CD4-positive, alpha-beta T cell treated with Interleukin-4 for 4 hours (primary cell): Measurements from ENCODE around the gene MAPK4.
"Not testable (repeated sequence)": the region's sequence is repeated elsewhere in the genome, so short reads cannot be mapped to it uniquely, and the experiment has no call there.

Source experiments
- DNase-seq: peaks from one replicate; pipeline ENCODE4 v3.0.0-alpha.2; 2020

Gene MAPK4

DNA sequence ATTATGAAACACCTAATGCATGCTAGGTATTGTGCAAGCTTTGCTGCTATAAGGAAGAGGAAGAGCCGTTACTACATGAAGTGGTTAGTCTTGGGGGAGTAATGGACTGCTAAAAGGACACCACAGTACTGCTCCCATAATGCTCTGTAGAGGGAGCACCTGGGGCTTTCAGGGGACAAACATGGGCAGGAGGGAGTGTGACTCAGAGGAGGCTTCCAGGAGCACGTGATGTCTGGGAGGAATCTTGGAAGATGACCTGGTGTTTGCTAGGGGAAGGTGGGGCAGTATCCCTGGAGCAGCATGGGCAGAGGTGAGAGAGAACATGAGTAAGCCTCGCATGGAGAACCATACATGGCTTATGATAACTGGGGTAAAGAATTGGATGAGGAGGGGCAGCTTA, 18.8 kb downstream of the MAPK4 start:
- no peak for DNase-seq

DNA sequence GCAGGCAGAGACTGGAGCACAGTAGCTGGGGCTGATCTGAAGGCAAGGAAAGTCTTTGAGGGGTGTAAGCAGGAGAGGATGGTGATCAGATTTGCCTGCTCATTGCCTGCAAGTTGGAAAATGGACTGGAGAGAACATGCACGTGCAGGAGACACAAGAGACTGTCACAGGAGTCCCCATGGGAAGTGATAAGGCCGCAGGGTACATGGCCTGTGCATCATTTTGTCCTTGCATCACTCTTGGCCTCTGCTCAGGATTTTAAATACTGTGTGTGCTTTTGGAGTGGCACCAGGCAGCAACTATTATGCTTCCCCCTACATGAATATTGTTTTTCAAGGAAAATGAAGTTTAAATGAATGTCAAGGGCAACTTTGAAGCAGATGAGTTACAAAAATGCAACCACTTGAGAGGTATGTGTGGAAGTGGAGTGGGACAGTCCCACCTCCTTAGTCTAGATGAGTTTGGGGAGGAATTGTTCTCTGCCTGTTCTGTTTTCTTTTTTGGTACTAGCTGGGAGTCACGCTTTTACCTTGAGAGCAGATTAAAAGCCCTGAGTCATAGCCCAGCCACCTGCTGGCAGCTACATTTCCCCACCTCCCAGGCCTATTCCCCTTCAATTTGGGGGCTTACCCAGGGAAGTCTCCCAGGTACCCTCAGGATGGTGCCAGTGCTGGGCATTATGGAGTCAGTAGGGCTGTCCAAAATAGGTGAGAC, 19.3 kb downstream of the MAPK4 start:
- DNase-seq, result no peak

DNA sequence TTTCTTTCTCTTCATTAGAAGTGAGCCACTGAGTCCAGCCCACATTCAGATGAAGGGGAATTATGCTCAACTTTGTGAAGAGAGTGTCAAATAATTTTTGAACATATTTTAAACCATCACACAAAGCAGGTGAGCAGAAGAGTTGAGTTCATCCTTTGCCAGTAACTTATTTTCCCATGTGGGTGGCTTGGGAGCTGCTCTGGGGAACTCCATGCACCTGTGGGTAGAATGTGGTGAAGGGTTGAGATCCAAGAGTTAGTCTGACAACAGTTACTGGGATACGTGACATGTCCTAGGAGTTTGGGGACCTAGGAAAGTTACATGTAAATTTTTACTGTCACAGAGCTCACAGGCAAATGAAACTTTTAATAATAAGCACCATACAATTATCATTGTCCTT, 21.6 kb downstream of the MAPK4 start:
- DNase-seq, result no peak

DNA sequence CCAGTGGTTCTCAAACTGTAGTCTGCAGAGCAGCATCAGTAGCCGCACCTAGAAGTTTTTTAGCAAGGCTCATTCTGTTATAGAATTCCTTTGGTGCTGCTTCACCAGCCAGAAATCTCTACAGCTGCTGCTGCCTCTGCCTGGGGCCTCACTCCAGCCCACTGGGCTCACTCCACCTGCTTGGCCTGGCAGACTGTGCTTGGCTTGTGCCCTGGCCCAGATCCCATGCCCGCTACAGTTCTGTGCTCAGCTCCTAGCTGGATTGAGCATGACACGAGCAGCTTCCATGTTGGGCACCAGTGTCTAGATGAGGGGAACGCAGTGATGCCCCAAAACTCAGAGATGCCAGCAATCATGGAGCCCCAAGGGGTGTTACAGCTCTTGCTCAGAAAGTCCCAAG, 22.6 kb downstream of the MAPK4 start:
- DNase-seq, result no peak

DNA sequence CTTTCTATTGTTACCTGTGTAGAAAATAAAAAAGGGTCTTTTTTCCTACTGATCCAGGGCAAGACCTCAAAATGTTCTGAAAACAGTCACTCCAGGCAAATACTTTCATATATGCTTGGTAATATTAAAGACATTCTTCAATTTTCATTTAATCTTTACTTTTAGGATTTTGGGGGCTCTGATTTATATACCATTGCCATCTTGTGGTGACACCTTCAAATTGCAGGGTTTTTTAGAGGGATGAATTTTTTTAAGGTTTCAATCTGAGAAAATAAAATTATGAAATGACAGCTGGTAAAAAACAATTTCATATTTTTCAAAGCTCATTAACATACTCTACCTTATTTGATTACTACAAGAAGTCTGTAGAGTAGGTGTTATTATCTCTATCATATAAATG, 26.8 kb downstream of the MAPK4 start:
- DNase-seq, result no peak

DNA sequence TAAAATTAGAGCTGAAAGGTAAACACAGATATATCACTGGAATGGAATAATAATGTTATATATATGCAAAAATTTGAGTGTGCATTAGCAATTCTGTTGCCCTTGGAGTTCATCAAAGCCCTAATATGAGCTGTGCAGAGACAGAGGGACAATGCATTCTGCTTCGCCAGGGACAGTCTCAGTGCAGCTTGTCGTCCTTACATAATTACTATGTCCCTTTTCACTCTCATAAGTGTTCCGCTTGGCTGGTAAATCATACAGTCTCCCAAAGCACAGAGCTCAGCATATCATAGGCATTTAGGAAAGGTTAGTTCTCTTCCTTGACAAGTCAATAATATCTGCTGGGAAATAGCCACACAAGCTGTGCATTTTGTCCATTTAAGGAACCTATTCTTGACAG, 30.7 kb downstream of the MAPK4 start:
- DNase-seq, result no peak

DNA sequence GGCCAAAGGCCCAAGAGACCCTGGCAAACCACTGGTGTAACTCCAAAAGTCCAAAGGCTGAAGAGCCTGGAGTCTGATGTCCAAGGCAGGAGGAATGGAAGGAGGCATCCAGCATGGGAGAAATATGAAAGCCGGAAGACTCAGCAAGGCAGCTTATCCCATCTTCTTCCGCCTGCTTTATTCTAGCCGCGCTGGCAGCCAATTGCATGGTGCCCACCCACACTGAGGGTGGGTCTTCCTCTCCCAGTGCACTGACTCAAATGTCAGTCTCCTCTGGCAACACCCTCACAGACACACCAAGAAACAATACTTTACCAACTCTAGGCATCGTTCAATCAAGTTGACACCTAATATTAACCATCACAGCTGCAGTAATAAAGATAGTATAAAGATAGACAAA, 34.1 kb downstream of the MAPK4 start:
- DNase-seq, result no peak

DNA sequence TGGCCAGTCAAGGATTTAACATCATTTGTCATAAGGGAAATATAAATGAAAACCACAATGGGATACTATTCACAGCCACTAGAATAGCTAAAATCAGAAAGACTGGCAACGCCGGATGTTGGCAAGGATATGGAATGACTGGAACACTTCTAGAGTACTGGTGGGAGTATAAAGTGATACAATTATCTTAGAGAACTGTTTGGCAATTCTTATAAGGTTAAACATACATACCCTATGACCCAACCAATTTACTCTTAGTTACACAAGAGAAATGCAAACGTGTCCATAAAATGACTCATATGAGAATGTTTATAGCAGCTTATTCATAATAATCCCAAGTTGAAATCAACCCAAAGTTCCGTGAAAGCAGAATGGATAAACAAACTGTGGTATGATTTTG, 35.1 kb downstream of the MAPK4 start:
- DNase-seq, result no peak

DNA sequence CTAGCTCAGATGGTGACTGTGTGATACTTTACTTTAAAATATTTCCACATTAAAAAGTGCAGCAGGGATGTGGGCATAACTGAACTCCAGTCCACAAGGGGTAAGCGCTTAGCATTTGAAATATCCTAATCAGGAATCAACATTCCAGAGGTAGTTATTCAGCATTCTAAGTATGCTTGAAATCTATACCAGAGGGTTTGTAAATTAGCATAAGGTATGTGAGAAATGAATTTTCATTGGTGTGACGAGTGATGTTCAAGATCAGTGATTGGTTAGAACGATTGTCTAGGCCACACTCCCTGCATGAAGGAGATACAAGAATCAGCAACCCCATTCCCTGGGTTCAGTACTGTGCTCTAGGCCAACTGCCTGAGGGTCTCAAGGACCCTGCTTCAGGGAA, 42.6 kb downstream of the MAPK4 start:
- DNase-seq, result no peak

DNA sequence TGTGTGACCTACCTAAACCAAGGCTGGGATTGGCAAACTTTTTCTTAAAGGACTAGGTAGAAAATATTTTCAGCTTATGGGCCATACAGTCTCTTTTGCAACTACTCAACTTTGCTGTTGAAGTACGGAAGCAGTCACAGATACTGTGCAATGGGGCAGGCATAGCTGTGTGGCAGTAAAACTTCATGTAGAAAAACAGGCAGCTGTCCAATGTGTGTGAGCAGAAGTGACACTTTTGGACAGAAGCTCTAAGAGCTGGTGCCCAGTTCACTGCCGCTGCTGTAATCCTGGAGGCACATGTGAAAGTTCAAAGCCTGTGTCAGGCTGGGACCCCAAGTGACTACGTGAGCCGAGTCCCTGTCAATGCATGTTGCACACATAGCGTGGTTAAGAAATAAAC, 46.7 kb downstream of the MAPK4 start:
- DNase-seq, result no peak

DNA sequence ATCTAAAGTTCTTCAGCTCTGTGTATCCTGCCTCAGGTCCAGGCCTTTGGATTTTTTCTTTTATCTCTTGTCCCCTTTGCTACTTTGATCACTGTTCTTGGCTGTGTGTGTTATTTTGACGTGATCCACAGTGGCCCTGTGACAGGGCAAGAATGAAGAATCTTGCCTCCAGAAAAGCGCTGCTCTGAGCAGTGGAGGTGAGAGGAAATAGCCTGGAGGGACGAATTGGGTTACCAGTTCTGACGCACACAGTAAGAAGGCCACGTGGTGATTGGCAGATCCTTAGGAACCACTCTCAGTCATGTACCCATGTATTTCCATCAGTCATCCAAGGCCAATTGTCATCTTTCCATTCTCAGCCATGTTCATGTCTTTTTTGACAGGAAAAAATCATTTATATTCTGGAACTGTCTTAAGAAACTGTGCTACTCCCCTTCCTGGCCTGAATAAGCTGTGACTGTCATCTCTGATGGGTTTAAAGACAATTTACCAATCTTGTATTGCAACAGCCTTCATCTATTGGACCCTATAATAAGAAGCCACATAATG, 47.6 kb downstream of the MAPK4 start:
- DNase-seq, result no peak

DNA sequence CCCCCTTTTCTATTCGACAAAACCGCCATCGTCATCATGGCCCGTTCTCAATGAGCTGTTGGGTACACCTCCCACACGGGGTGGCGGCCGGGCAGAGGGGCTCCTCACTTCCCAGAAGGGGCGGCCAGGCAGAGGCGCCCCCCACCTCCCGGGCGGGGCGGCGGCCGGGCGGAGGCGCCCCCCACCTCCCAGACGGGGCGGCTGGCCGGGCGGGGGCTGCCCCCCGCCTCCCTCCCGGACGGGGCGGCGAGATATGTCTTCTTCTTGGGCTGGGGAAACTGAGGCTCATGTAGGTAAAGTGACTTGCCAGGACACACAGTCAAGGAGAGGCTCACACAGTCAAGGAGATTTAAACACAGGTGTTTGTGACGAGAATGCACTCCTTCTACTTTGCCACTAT, 49.3 kb downstream of the MAPK4 start:
- DNase-seq, result not testable (repeated sequence)

DNA sequence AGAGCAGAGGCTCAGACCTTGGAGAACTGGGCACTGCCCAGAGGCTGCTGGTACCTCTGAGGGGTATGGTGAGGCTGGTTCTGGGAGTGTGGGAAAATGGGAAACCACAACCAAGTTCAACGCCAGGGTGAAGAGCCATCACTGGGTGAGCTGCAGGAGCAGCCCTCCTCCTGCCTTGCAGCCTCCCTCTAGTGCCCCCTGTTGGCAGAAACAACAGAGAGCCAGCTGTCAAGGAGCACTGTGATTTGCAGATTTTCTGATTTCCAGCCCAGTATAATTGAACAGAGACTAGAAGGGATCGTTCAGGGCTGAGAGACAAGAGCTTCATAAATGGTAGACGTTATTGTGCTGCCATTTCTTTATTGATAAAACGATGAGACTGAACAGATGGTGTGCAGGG, 50.5 kb downstream of the MAPK4 start:
- DNase-seq, result no peak

DNA sequence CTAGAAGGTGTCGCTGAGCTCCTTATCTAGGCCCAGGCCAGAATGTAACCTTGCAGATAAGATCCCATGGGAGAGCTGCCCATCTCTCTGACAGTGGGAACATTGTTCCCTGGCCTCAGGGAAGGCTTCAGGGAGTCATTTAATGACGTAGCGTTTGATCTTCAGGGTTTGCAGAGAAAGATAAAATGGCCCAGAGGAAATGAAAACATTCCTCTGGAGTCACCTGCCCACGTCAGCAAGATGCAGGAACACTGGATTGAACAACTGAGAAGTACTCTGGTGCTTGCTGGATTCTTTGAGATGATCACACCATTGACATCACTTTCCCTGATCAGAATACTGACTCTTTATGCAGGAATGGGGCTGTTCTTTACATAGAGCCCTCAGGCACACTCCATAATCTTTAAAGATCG, 51.6 kb downstream of the MAPK4 start:
- no peak for DNase-seq

DNA sequence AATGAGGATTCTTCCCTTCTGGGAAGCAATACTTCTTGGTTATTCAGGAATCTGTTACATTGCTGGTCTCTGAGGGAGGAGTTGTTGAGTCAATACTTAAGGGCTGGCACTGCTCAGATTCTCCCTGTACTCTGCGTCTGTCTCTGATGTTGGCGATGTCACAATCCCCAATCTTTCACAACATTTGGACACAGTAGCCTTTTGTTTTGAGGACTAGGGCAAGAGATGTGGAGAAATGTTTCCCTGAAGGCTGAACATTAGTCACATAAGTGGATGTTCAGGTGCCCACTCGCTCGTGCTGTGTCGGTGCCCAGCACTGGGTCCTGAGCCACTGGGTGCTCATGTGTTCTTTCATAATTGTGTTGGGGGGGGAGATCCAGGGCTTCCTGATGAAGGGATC, 55.0 kb downstream of the MAPK4 start:
- no peak for DNase-seq

DNA sequence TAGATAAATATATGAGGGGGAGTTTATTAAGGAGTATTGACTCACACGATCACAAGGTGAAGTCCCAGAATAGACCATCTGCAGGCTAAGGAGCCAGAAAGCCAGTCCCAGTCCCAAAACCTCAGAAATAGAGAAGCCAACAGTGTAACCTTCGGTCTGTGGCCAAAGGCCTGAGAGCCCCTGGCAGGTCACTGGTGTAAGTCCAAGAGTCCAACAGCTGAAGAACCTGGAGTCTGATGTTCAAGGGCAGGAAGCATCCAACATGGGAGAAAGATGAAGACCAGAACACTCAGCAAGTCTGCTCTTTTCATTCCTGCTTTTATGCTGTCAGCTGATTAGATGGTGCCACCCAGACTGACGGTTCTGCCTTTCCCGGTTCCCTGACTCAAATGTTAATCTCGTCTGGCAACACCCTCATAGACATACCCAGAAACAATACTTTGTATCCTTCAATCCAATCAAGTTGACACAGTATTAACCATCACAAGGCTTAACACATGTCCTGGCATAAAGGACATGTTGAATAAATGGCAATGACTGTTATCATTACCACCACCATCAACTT, 56.7 kb downstream of the MAPK4 start:
- DNase-seq, result no peak

DNA sequence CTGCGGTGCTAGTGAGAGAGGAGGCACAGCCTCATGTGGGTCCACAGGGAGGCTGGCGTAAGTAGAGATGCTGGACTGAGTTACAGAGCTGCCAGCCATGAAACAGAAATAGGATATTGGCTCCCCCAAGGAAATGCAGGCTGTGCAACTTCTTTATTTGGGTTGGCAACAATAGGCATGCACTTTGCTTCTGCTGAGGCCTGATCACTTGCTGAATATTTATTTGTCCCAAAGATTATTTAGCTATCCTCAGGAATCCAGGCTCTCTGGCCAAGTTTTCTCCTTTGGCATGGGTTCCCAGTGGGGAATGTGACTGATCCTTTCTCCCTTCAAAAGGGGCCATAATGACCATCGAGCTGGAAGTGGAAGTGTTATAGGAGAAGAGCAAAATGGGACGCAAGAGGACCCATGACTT, 60.0 kb downstream of the MAPK4 start:
- DNase-seq, result no peak

DNA sequence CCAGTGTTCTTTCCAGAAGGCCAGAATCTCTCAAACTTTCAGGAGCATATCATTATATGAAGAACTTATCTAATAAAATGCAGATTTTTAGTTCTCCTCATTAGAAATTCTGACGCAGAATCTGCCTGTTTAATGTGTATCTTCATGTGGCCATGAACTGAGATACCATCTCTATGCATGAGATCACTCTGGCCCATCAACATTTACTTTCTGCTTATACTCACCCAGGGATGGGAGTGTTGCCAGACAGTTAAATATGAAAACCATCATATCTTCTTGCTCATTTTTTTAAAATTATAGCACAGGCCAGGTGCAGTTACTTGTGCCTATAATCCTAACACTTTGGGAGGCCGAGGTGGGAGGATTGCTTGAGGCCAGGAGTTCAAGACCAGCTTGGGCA, 60.4 kb downstream of the MAPK4 start:
- DNase-seq, result no peak

DNA sequence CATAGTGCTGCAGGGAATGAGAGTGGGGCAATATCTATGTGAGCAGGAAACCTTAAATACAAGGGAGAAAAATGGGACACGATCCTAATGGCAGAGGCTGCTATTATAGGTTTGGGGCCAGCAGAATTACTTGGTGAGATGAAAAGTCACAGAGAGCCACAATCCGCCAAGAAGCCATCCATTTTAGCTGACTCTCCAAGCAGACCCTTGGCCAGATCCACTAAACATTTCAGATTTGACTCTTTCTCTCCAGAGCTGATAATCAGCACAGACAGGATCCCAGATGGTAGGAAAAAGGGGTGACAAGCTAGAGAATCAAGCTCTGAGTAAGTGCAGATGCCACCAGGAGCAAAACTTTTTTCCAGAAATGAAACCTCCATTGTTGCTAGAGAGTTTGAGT, 61.5 kb downstream of the MAPK4 start:
- no peak for DNase-seq

DNA sequence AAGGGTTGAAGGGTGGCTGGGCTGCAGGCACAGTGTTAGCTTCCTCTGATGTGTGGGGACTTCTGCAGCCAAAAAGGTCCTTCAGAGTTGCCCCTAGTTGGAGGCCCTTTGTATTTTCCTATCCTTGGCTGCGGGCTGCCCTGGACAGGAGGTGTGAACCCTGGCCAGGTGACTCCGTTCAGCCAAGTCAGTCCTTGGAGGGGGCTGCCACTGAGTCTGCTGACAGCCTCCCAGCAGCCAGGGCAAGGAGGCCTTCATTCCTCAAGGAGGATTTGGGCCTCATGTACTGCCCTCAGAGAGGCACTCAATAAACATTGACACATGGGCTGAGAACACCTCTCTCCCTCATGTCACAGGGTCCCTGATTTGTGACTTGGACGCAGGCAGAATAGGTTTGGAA, 62.4 kb downstream of the MAPK4 start:
- DNase-seq, result no peak

DNA sequence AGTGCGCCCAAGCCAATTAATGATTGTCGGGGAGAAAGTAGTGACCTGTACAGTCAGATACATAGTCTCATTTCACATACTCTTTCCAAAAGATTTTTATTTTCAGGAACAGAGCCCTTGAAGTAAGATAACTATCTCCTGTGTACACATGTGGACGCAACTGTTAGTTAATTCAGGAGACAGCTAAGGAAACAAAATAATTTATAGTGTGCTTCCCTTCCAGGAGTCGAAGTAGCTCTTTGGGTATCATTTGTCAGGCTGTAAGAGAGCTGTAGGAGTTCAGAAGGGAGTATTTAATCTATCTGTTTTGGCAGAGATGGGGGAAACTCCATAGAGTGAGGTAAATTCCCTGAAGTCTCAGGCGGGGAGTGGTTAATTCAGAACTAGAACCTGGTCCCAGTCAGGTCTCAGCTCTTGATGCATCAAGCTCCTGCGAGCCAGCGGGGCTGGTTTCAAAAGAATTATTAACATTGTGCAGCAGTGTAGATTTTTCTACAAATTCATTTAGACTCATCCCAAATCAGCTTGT, 63.0 kb downstream of the MAPK4 start:
- no peak for DNase-seq

DNA sequence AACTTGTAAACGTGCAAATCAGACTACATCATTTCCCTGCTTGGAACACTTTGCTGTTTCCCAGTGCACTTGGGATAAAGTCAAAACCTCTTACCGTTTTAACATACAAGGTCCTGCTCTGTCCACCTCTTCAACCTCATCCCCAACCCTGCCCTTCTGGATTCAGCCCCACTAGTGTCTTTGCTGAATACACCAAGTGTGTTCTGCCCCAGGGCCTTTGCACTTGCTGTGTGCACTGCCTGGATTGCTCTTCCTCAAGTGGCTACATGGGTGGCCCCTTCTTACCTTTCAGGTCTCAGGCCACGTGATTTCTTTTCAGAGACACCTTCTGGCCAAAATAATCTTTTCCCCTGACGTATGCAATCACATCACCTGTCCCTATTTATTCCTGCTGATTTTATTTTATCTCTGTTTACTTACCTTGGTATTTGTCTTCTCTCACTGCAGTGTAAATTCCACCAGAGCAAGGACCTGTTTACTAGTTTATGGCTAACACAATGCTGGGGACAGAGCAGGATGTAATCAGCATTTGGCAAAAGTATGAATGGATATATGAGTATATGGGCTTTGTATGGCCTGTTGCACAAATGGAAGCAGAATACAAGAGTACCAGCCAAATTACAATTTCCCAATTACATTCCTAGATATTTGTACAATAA, 63.9 kb downstream of the MAPK4 start:
- DNase-seq, result no peak

DNA sequence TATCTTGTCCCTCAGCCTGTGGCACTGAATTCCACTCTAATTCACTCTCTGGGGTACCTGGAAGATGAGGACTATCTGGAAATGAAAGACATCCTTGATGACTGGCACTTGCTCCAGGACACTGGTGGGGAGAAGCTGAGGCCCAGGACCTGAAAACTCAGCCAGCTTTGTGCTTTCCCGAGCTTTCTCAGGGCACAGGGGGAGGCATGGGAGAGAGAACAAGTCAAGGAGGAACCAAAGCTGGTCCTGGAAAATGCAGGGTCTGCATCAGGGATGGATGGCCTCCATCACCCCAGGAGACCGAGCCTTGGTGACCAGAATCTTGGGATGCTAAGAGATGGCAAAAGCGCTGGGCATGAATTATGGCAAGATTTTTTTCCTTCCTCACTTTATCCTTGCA, 65.1 kb downstream of the MAPK4 start:
- DNase-seq, result no peak

DNA sequence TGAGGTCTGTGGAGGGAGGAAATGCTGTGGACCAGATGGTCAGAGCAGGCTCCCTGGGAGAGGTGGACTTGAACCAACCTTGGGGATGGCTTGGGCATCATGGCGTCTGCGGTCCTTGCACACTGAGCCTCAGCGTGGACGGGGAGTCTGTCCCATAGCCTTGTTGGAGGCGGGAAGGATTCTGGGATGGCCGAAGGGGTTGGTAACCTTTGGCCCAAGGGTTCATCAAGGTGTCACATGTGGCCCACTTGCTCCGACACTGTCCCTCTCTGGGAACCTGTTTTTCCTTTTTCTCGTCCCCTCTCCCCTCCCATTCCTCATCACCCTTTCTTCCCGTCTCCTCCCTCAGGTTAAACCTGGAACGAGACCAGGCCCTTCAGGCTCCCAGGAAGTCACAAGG, 66.4 kb downstream of the MAPK4 start:
- DNase-seq, result no peak
